Activated T-helper 2 cell treated with anti-CD3 and anti-CD28 coated beads, Interferon-gamma antibody, Interleukin-2, Interleukin-4, amounts not matched to agents 10 μg/mL and 5 μg/mL and 100 μg/mL, durations not matched to agents 14 hours and 24 hours and 36 hours (primary cell): ENCODE measurements around the gene ZDHHC14. TPM values are rescaled to one million over a fixed set of nuclear protein-coding genes. Genes with fewer than 3 reads are reported as not detected.
A peak's percentile ranks its signal among the peaks of the same experiment; 100 is the strongest.

Source experiments
- DNase-seq: peaks from one replicate; pipeline ENCODE4 v3.0.0; 2021; ENCODE audit warnings: low spot score
- H3K27ac Mint-ChIP-seq: one replicate; pipeline ENCODE4 v1.8.0; 2021; ENCODE audit warnings: mixed read lengths
- H3K27me3 Mint-ChIP-seq: one replicate; pipeline ENCODE4 v1.8.0; 2021; ENCODE audit warnings: low read depth, mixed read lengths
- H3K36me3 Mint-ChIP-seq: one replicate; pipeline ENCODE4 v1.8.0; 2021; ENCODE audit warnings: low read depth, mixed read lengths
- H3K4me1 Mint-ChIP-seq: one replicate; pipeline ENCODE4 v1.8.0; 2021; ENCODE audit warnings: low read depth, mixed read lengths
- H3K4me3 Mint-ChIP-seq: one replicate; pipeline ENCODE4 v1.8.0; 2021; ENCODE audit warnings: low read depth, mild to moderate bottlenecking, moderate library complexity, mixed read lengths
- H3K9me3 Mint-ChIP-seq: one replicate; pipeline ENCODE4 v1.8.0; 2021; ENCODE audit warnings: mixed read lengths
- intact Hi-C: fragments of 100-400 bp; cut with micrococcal nuclease; formaldehyde crosslinking; loops from one replicate; pipeline ENCODE4 v1.15.1; 2023
- total RNA-seq: library from RNA; stranded (reverse); gene quantifications from 2 replicates; pipeline ENCODE4 v1.2.3, GENCODE V29; 2022

ZDHHC14 gene
- total RNA-seq, 1 donor from 2014 or later = 8.4 TPM

DNA sequence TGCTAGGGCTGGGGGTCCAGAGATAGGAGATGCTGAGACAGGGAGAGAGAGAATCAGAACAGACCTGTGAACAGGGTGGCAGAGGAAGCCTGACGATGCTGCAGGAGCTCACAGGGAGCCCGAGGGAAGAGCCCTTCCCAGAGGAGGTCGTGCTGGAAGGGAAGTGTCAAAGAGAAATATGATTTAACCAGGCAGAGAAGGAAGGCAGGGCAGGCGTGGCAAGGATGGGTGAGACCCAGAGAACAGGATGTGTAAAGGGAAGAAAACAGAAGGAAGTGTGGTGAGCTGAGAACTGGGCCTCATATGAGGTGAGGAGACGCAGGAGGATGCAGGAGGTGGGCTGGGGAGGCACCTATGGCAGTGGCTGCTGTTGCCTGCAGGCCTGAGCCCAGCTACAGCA lies 105.6 kb downstream of the ZDHHC14 start:
- peaks cover 27% of the 10 kb centered on the region for H3K4me1 Mint-ChIP-seq

GRCh38 chr6:157487110-157487773 lies 106.3 kb downstream of the ZDHHC14 start:
- Mint-ChIP-seq H3K4me1 (peaks cover 27% of the 10 kb centered on the region), H3K27ac (no peak overlapping the region), H3K4me3 (no peak overlapping the region)

More for the DNA sequence above, 105.6 kb downstream of the ZDHHC14 start:
- no peak overlapping the region for H3K4me3 Mint-ChIP-seq
- no peaks in the 10 kb centered on the region for H3K36me3 Mint-ChIP-seq
- intact Hi-C loops = no loop called here
- no peak for DNase-seq
- no peaks in the 10 kb centered on the region for H3K9me3 Mint-ChIP-seq
- H3K27me3 Mint-ChIP-seq = peaks cover 8% of the 10 kb centered on the region
- H3K27ac Mint-ChIP-seq = peak overlapping the region; percentile 3

GRCh38 chr6:157488058-157488457 lies 107.1 kb downstream of the ZDHHC14 start:
- no peak overlapping the region for H3K4me3 Mint-ChIP-seq
- intact Hi-C loops = no loop called here
- H3K36me3 Mint-ChIP-seq = no peaks in the 10 kb centered on the region
- no peak overlapping the region for H3K27ac Mint-ChIP-seq
- peaks cover 27% of the 10 kb centered on the region for H3K4me1 Mint-ChIP-seq
- DNase-seq = no peak
- peaks cover 8% of the 10 kb centered on the region for H3K27me3 Mint-ChIP-seq
- no peaks in the 10 kb centered on the region for H3K9me3 Mint-ChIP-seq

More at GRCh38 chr6:157487110-157487773, 106.3 kb downstream of the ZDHHC14 start:
- DNase-seq = no peak
- H3K27me3 Mint-ChIP-seq = peaks cover 8% of the 10 kb centered on the region
- H3K9me3 Mint-ChIP-seq = no peaks in the 10 kb centered on the region
- intact Hi-C loops = no loop called here
- H3K36me3 Mint-ChIP-seq = no peaks in the 10 kb centered on the region

DNA sequence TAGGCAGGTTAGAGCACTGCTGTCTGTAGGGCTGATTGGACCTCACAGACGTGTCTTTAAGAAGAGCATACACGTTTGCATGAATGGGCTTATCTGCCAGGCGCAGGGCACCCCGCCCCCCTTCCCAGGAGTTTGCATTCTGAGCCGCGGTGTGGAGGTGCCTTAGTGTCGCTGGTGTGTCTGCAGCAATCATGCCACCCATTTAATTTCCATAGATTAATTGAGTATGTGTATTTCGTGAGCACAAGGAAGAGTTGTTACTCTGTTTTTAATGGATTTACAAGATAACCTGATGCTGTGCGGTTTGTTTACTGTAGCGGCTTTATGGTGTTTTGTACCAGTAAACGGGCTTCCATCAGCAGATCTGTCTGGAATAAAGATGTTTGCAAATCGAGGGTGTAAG lies 107.7 kb downstream of the ZDHHC14 start:
- Mint-ChIP-seq H3K36me3 (no peaks in the 10 kb centered on the region), H3K4me3 (no peak overlapping the region), H3K27me3 (peaks cover 8% of the 10 kb centered on the region), H3K27ac (no peak overlapping the region), H3K9me3 (no peaks in the 10 kb centered on the region), H3K4me1 (peaks cover 27% of the 10 kb centered on the region)
- intact Hi-C loops = no loop called here
- no peak for DNase-seq

DNA sequence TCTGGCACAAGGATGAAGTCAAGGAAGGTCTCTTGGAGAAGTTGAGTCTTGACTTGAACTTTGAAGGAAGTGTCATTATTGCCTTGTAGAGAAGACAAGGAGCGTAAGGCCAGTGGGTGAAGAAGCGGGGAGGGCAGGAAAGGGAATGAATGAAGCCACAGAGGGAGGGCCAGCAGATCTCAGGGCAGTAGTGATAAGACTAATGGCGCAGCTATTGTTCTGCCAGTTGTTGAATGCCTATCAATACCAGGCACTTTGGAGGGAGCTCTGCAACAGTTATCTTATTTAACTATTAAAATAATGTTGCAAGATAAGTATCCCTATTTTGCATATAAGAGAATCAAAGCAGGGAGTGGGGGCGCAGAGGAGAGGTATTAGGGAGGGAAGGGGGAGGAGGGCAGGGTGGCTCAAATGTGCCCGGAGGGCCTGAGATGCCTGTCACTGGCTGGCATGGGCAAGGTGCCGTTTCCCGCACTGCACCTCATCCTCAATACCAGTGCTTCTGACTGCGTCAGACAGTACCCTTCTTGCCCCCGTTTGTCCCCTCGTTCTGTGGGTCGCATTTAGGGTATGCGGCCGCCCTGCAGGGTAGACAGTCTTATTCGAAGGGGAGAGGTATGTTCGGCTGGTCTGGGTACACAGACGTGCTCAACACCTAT lies 109.8 kb downstream of the ZDHHC14 start:
- Mint-ChIP-seq H3K4me1 (peaks cover 27% of the 10 kb centered on the region), H3K4me3 (no peak overlapping the region), H3K27me3 (peaks cover 10% of the 10 kb centered on the region), H3K9me3 (no peaks in the 10 kb centered on the region), H3K36me3 (peaks cover 2% of the 10 kb centered on the region), H3K27ac (no peak overlapping the region)
- no peak for DNase-seq
- intact Hi-C loops = no loop called here

- H3K4me3 Mint-ChIP-seq = no peak overlapping the region
- peaks cover 6% of the 10 kb centered on the region for H3K36me3 Mint-ChIP-seq
- peaks cover 18% of the 10 kb centered on the region for H3K4me1 Mint-ChIP-seq
- no peak for DNase-seq
- peaks cover 10% of the 10 kb centered on the region for H3K27me3 Mint-ChIP-seq
- H3K27ac Mint-ChIP-seq = no peak overlapping the region
- no peaks in the 10 kb centered on the region for H3K9me3 Mint-ChIP-seq
- intact Hi-C loops = no loop called here
Measured at GRCh38 chr6:157491571-157492232, 110.7 kb downstream of the ZDHHC14 start.

- peaks cover 6% of the 10 kb centered on the region for H3K36me3 Mint-ChIP-seq
- H3K9me3 Mint-ChIP-seq = no peaks in the 10 kb centered on the region
- no peak overlapping the region for H3K27ac Mint-ChIP-seq
- H3K4me1 Mint-ChIP-seq = peaks cover 18% of the 10 kb centered on the region
- H3K27me3 Mint-ChIP-seq = peaks cover 10% of the 10 kb centered on the region
- intact Hi-C loops = no loop called here
- no peak for DNase-seq
- no peak overlapping the region for H3K4me3 Mint-ChIP-seq
Measured at GRCh38 chr6:157492249-157492648, 111.3 kb downstream of the ZDHHC14 start.

GRCh38 chr6:157492741-157493140 lies 111.8 kb downstream of the ZDHHC14 start:
- Mint-ChIP-seq H3K4me3 (no peak overlapping the region), H3K4me1 (peaks cover 20% of the 10 kb centered on the region), H3K36me3 (peaks cover 6% of the 10 kb centered on the region), H3K27me3 (peaks cover 10% of the 10 kb centered on the region), H3K27ac (no peak overlapping the region), H3K9me3 (no peaks in the 10 kb centered on the region)
- DNase-seq = no peak
- intact Hi-C loops = no loop called here

DNA sequence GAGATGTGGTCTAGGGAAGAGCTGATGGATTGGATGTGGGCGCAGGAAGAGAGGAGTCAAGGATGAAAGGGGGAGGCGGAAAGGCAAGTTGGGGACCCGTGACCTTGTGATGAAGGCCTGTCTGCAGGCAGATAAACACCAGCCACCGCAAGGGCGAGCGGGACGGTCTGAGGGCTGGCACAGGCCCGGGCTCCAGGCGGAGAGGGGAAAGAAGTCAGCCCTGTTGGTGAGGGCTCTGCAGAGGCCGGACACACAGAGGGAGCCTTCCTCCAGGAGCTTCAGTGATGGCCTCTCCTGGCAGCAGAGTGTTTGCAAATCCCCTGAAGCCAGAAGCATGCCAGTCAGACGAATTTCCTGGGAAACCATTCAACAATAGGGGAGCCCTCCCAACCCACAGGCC lies 112.2 kb downstream of the ZDHHC14 start:
- H3K4me1 Mint-ChIP-seq = peaks cover 24% of the 10 kb centered on the region
- intact Hi-C loops = no loop called here

DNA sequence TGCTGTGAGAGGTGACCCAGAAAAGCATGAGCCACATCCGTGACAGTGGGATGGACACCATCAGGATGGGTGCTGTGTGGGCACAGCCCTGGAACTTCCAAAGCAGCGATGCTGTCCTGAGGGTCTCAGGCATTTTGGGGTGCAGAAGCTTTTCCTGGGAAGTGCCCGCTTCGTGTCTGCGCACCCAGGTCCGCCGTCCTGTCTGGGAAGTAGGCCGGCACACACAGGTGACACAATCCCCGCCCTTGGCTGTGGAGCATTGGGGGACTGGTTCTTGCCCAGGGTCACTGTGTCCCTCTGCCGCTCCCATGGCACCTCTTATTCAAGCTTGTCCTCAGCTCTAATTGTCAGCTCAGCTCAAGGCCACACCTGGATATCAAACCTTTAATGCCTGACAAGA lies 112.6 kb downstream of the ZDHHC14 start:
- Mint-ChIP-seq H3K4me1 (peaks cover 25% of the 10 kb centered on the region), H3K9me3 (no peaks in the 10 kb centered on the region), H3K36me3 (peaks cover 6% of the 10 kb centered on the region), H3K4me3 (no peak overlapping the region), H3K27me3 (peaks cover 10% of the 10 kb centered on the region), H3K27ac (no peak overlapping the region)
- no peak for DNase-seq
- intact Hi-C loops = no loop called here

More for the DNA sequence above, 112.2 kb downstream of the ZDHHC14 start:
- H3K4me3 Mint-ChIP-seq = no peak overlapping the region
- H3K27me3 Mint-ChIP-seq = peaks cover 10% of the 10 kb centered on the region
- no peak for DNase-seq
- no peaks in the 10 kb centered on the region for H3K9me3 Mint-ChIP-seq
- no peak overlapping the region for H3K27ac Mint-ChIP-seq
- H3K36me3 Mint-ChIP-seq = peaks cover 6% of the 10 kb centered on the region

DNA sequence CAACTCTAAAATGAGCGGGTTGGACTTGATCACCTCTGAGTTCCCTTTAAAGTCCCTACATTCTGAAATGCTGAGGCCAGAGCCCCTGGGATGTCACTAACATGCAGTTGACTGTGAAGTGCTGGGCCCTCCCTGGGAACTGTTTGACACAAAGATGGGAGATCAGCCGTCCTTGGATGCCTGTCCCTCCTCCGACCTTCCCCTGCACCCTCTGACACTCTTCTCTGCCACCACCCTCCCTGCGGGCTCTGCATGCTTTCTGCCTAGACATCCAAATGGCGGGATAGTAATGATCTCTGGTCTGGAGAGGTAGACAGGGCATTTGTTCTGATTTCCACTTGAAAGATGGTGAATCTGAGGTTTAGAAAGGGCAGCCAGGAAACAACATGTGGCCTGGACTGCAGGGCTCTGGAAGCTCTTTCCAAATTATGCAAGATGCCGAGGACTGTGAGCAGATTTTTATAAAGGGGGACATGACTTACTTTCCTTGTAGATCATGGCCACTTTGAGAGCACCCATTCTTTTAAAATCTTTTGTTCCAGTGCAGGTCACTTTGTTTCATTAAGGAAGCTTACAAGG lies 113.2 kb downstream of the ZDHHC14 start:
- no peak overlapping the region for H3K27ac Mint-ChIP-seq
- no peaks in the 10 kb centered on the region for H3K9me3 Mint-ChIP-seq
- no peak overlapping the region for H3K4me3 Mint-ChIP-seq
- intact Hi-C loops = no loop called here
- H3K36me3 Mint-ChIP-seq = peaks cover 6% of the 10 kb centered on the region
- H3K27me3 Mint-ChIP-seq = peaks cover 10% of the 10 kb centered on the region
- DNase-seq = no peak
- peaks cover 26% of the 10 kb centered on the region for H3K4me1 Mint-ChIP-seq

- Mint-ChIP-seq H3K36me3 (peaks cover 11% of the 10 kb centered on the region), H3K27me3 (peaks cover 2% of the 10 kb centered on the region), H3K4me1 (peaks cover 30% of the 10 kb centered on the region), H3K27ac (no peak overlapping the region), H3K9me3 (peaks cover 13% of the 10 kb centered on the region), H3K4me3 (no peak overlapping the region)
- intact Hi-C loops = loop anchor here (5.0 kb wide), 1 partner anchor 41 kb away; no protein-coding TSS in a partner anchor
- DNase-seq = no peak
Measured at GRCh38 chr6:157496534-157497095, 115.6 kb downstream of the ZDHHC14 start.
